IMR-90 (cell line): ENCODE measurements around the gene RGS10. TPM values are rescaled to one million over a fixed set of nuclear protein-coding genes. Genes with fewer than 3 reads are reported as not detected.

Experiments used
- ATAC-seq: fragments of 200-7000 bp; cut with Tn5 transposase; 2 replicates; pipeline ENCODE4 v1.9.1; 2020; ENCODE audit warnings: low read depth, mild to moderate bottlenecking, moderate library complexity
- BruUV-seq: library from RNA; stranded (reverse); fragments of 400-500 nt; replicated peaks from 2 replicates; lab custom pipeline; 2021; lab: Mats Ljungman, UMichigan
- CTCF ChIA-PET: fragments of 300-600 bp; formaldehyde crosslinking; extraction: SDS; loops from one replicate; lab custom pipeline; 2021; ENCODE audit warnings: antibody characterized with exemption; lab: Yijun Ruan, JAX
- POLR2A ChIA-PET: fragments of 300-600 bp; sonication (Branson Sonifier 250); formaldehyde crosslinking; loops from one replicate; lab custom pipeline; 2022; ENCODE audit warnings: antibody characterized with exemption; ENCODE audit not compliant: unreplicated experiment; lab: Charles Lee
- DNase-seq: peaks from one replicate; pipeline ENCODE4 v3.0.0; 2013
- H2AFZ ChIP-seq: replicated peaks from 2 replicates; pipeline ENCODE3; 2013; ENCODE audit warnings: low read length, mild to moderate bottlenecking; ENCODE audit not compliant: poor library complexity
- H2AK5ac ChIP-seq: 2 replicates; pipeline ENCODE4 v1.6.1; 2013; ENCODE audit warnings: low read depth, low read length, inconsistent platforms
- H2AK9ac ChIP-seq: replicated peaks from 2 replicates; pipeline ENCODE3; 2013; ENCODE audit warnings: mild to moderate bottlenecking, low read depth, low read length, moderate library complexity; ENCODE audit not compliant: poor library complexity
- H2BK120ac ChIP-seq: 2 replicates; pipeline ENCODE4 v1.6.1; 2013; ENCODE audit warnings: low read depth, low read length, inconsistent platforms
- H2BK15ac ChIP-seq: 3 replicates; pipeline ENCODE4 v1.6.1; 2013; ENCODE audit warnings: low read depth, low read length, inconsistent platforms
- H2BK20ac ChIP-seq: 2 replicates; pipeline ENCODE4 v1.6.1; 2013; ENCODE audit warnings: low read depth, mild to moderate bottlenecking, inconsistent platforms, low read length, moderate library complexity
- H2BK5ac ChIP-seq: 2 replicates; pipeline ENCODE4 v1.6.1; 2013; ENCODE audit warnings: mild to moderate bottlenecking, low read depth, low read length, inconsistent platforms; ENCODE audit not compliant: poor library complexity, severe bottlenecking
- H3K14ac ChIP-seq: replicated peaks from 2 replicates; pipeline ENCODE4 v1.6.1; 2013; ENCODE audit warnings: low read depth, low read length, inconsistent platforms
- H3K18ac ChIP-seq: 2 replicates; pipeline ENCODE4 v1.6.1; 2013; ENCODE audit warnings: low read depth, low read length, control low read depth
- H3K23ac ChIP-seq: 2 replicates; pipeline ENCODE4 v1.6.1; 2013; ENCODE audit warnings: low read depth, low read length, inconsistent platforms
- H3K27ac ChIP-seq: 2 replicates; pipeline ENCODE4 v1.5.1; 2013; ENCODE audit warnings: mild to moderate bottlenecking, control low read depth, low read length; ENCODE audit not compliant: insufficient read depth
- H3K27me3 ChIP-seq: 2 replicates; pipeline ENCODE4 v1.6.1; 2013; ENCODE audit warnings: low read length; ENCODE audit not compliant: control insufficient read depth, insufficient read depth
- H3K36me3 ChIP-seq: 2 replicates; pipeline ENCODE4 v1.6.1; 2013; ENCODE audit warnings: low read length, mixed read lengths; ENCODE audit not compliant: control insufficient read depth, insufficient read depth
- H3K4ac ChIP-seq: 2 replicates; pipeline ENCODE4 v1.6.1; 2013; ENCODE audit warnings: low read depth, low read length, inconsistent platforms
- H3K4me1 ChIP-seq: 2 replicates; pipeline ENCODE4 v1.6.1; 2013; ENCODE audit warnings: low read length, mixed read lengths; ENCODE audit not compliant: control insufficient read depth, insufficient read depth
- H3K4me2 ChIP-seq: 2 replicates; pipeline ENCODE4 v1.6.1; 2013; ENCODE audit warnings: low read depth, mild to moderate bottlenecking, control low read depth, low read length, moderate library complexity
- H3K4me3 ChIP-seq: 2 replicates; pipeline ENCODE4 v1.5.1; 2013; ENCODE audit warnings: low read depth, mild to moderate bottlenecking, control low read depth, low read length, moderate library complexity; ENCODE audit not compliant: insufficient read depth
- H3K56ac ChIP-seq: 2 replicates; pipeline ENCODE4 v1.6.1; 2013; ENCODE audit warnings: low read length, inconsistent platforms; ENCODE audit not compliant: insufficient read depth; ENCODE audit errors: extremely low read depth
- H3K79me1 ChIP-seq, 2 experiments: 2 replicates each; pipeline ENCODE4 v1.6.1; 2013; ENCODE audit warnings: low read length in 2 of 2, inconsistent platforms in 1 of 2, low read depth in 1 of 2
- H3K9ac ChIP-seq: 2 replicates; pipeline ENCODE4 v1.6.1; 2013; ENCODE audit warnings: low read depth, low read length, control low read depth
- H3K9me1 ChIP-seq: 2 replicates; pipeline ENCODE4 v1.6.1; 2013; ENCODE audit warnings: low read length, inconsistent platforms; ENCODE audit not compliant: insufficient read depth
- H3K9me3 ChIP-seq: 2 replicates; pipeline ENCODE4 v1.6.1; 2013; ENCODE audit warnings: low read length; ENCODE audit not compliant: control insufficient read depth, insufficient read depth
- H4K20me1 ChIP-seq: 2 replicates; pipeline ENCODE4 v1.6.1; 2013; ENCODE audit warnings: low read length, inconsistent platforms; ENCODE audit not compliant: insufficient read depth
- H4K5ac ChIP-seq: 2 replicates; pipeline ENCODE4 v1.6.1; 2013; ENCODE audit warnings: mild to moderate bottlenecking, low read depth, low read length, control low read depth
- H4K8ac ChIP-seq, 2 experiments: 2 replicates each; pipeline ENCODE4 v1.6.1; 2013; ENCODE audit warnings: low read depth in 2 of 2, low read length in 2 of 2, control low read depth in 1 of 2, inconsistent platforms in 1 of 2
- H4K91ac ChIP-seq: 2 replicates; pipeline ENCODE4 v1.6.1; 2013; ENCODE audit warnings: low read depth, low read length, inconsistent platforms; ENCODE audit not compliant: insufficient read depth
- CTCF ChIP-seq: conservative IDR thresholded peaks from 2 replicates; pipeline ENCODE4 v1.5.1; 2012; ENCODE audit warnings: mild to moderate bottlenecking, low read depth, low read length, improper control_type of control experiment
- POLR2A ChIP-seq: IDR thresholded peaks from 2 replicates; pipeline ENCODE4 v1.6.1; 2012; ENCODE audit warnings: mild to moderate bottlenecking, low read depth, low read length
- RAD21 ChIP-seq: IDR thresholded peaks from 2 replicates; pipeline ENCODE4 v1.6.1; 2012; ENCODE audit warnings: low read length, improper control_type of control experiment
- USF2 ChIP-seq: fragments of 150-350 bp; IDR thresholded peaks from 2 replicates; pipeline ENCODE4 v1.6.1; 2017; ENCODE audit warnings: mild to moderate bottlenecking, antibody characterized with exemption, low read length, low read depth
- WGBS, 2 experiments: methylation state at CpG; one replicate each; pipeline versions ENCODE4 v1.1.5 to v1.1.7; 2013; ENCODE audit warnings: missing lambda C conversion rate in 2 of 2; ENCODE audit not compliant: insufficient read length in 1 of 2; ENCODE audit errors: extremely low coverage in 2 of 2; 5-methylcytosine and 5-hydroxymethylcytosine counted together
- dilution Hi-C: fragments of 300-500 bp; cut with HindIII; formaldehyde crosslinking; loops from one replicate; pipeline ENCODE4 v1.14.3; 2018; ENCODE audit warnings: low sequenced_read_pairs; ENCODE audit not compliant: unreplicated experiment
- in situ Hi-C: fragments of 300-500 bp; cut with MboI; formaldehyde crosslinking; loops from 3 replicates; pipeline ENCODE4 v1.14.3; 2019; ENCODE audit warnings: low sequenced_read_pairs, inconsistent platforms, mixed read lengths
- intact Hi-C: fragments of 100-400 bp; cut with micrococcal nuclease; formaldehyde crosslinking; loops from 2 replicates; pipeline ENCODE4 v1.10.0; 2022
- polyA plus RNA-seq, 3 experiments: library from polyadenylated mRNA; depleted of rRNA; stranded (reverse); fragments of >200 nt; gene quantifications; 2 replicates each; pipeline ENCODE4 v1.2.3, GENCODE V29; 2012; ENCODE audit warnings: low replicate concordance in 1 of 3
- total RNA-seq: library from RNA; depleted of rRNA; stranded (reverse); fragments of >200 nt; gene quantifications from 2 replicates; pipeline ENCODE4 v1.2.3, GENCODE V29; 2012

Gene RGS10
- total and polyA plus RNA-seq, 2 of the 4 experiments (the other 2 are of a cell fraction) = 35.3 to 89.7 TPM

- Histone ChIP-seq H3K4me3 (no peak overlapping the region), H3K18ac (peak overlapping the region; percentile 78; the same call in 1 of the 2 replicates), H2BK5ac (peak overlapping the region; percentile 11), H3K36me3 (no peaks in the 10 kb centered on the region), H2BK15ac (peak overlapping the region; percentile 89; the same call in 1 of the 3 replicates), H2AK5ac (peak overlapping the region; percentile 78), H3K56ac (no peak overlapping the region), H3K14ac (peak overlapping the region; percentile 2; the same call in 1 of the 2 replicates), H2BK20ac (peak overlapping the region; percentile 76), H4K8ac (peak overlapping the region in 1 of 2 experiments; percentile 35; a peak in 1 of 4 replicates), H2AFZ (no peak overlapping the region), H3K4me1 (peaks cover 30% of the 10 kb centered on the region), H3K9ac (no peak overlapping the region), H4K20me1 (peaks cover 12% of the 10 kb centered on the region; the same call in 1 of the 2 replicates), H3K23ac (no peak overlapping the region), H3K79me1 (peaks cover 0 to 11% of the 10 kb centered on the region in 2 experiments; a peak in 2 of 4 replicates), H4K91ac (peak overlapping the region; percentile 77), H3K4me2 (no peak overlapping the region), H3K27me3 (no peaks in the 10 kb centered on the region), H3K9me3 (no peaks in the 10 kb centered on the region), H3K9me1 (peaks cover 35% of the 10 kb centered on the region), H4K5ac (peak overlapping the region; percentile 39; the same call in 1 of the 2 replicates), H3K4ac (peak overlapping the region; percentile 83), H2BK120ac (peak overlapping the region; percentile 78), H2AK9ac (no peak overlapping the region), H3K27ac (peak overlapping the region; percentile 12; the same call in 1 of the 2 replicates)
- no peak for TF ChIP-seq POLR2A
- TF ChIP-seq RAD21 = no peak
- TF ChIP-seq CTCF = no peak
- TF ChIP-seq USF2 = no peak
- WGBS, 2 experiments = 100% methylated on average over 2 of the region's 11 CpGs; no CpG with 5 or more reads in 1 of the 2 experiments
- in situ Hi-C loops (no loop called here), intact Hi-C loops (no loop called here), dilution Hi-C loops (no loop called here)
- no peak for DNase-seq
- ATAC-seq = no peak
- POLR2A ChIA-PET = no interaction called here
- CTCF ChIA-PET = no interaction called here
- no TSS peak for BruUV-seq
Observed at GRCh38 chr10:119493155-119493554, 49.4 kb downstream of the RGS10 start.
